ENCODE results near the gene NANP. TPM values are rescaled to one million over a fixed set of nuclear protein-coding genes. Genes with fewer than 3 reads are reported as not detected.
"Not testable (repeated sequence)": the region's sequence is repeated elsewhere in the genome, so short reads cannot be mapped to it uniquely, and the experiment has no call there.

The NANP gene
- total and polyA plus RNA-seq, 4 donors, result 1.6 to 5.6 (median 3.4) TPM

DNA sequence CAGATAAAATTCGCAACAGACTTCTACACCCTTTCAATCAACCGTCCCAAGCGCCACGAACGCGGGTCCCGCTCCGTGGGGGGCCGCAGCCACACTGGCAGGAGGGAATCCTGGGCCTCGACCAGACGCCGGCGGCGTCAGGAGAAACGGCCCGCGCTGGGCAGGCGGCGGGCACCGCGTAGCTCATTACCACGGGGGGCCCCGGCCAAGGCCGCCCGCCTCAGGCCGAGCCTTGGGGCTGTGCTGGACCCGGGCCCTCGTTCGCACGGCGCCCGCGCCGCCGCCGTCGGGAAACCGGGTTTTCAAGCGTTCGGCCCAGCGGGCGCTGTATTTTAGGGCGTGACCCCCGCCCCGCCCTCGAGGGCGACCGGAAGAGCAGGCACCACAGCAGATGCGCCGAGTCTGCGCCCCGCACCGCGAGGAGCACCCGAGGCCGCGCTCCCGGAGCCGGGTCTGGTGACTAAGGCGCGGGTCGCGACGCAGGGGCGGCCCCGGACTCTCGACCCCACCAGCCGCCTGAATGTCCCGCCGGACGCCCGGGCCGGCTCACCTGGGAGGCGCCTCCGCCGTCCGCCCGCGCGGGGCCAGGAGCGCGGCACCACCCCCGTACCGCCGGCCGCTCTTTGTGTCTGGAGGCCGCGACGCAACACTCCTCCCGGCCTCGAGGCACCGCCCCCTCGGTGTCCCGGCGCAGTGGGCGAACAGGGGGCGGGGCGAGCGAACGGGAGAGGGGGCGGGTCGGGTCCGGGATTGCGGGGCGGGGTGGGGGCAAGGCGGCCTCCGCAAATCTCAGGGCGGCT is 38.7 kb downstream of the NANP start, which contains the start of gene NINL:
Gene NINL, minus strand, starts transcription at position 627 of the 800 bp plus-strand sequence. CDS start 58,944 bp downstream, outside the sequence.
- Histone ChIP-seq H3K27ac (ENCODE audit: low read depth in 1 of 2, low read length in 2 of 2) (no peak within 1 kb of the TSS), H3K27me3 (ENCODE audit: control insufficient read depth in 1 of 2, insufficient read depth in 2 of 2, low read length in 1 of 2) (no peaks in the 10 kb centered on the region), H3K4me3 (ENCODE audit: low read length in 2 of 2) (peak within 1 kb of the TSS; percentile 62 to 71), H3K9me3 (ENCODE audit: control insufficient read depth, low read length) (no peaks in the 10 kb centered on the region), H3K36me3 (ENCODE audit: control insufficient read depth in 1 of 2, insufficient read depth in 2 of 2, low read length in 1 of 2) (no peaks in the 10 kb centered on the region), H3K4me1 (ENCODE audit: control insufficient read depth in 1 of 2, insufficient read depth in 2 of 2, low read length in 2 of 2) (no peaks in the 10 kb centered on the region)
- DNase-seq (peak; percentile 74 to 90), ATAC-seq (ENCODE audit: low FRiP score) (peak; percentile 88)
- WGBS, 2 donors, result 0% methylated on average over 85 to 108 of the region's 108 CpGs
- intact Hi-C loops (cut with DNase I), result loop anchor here in 1 of 2 donors (5.0 kb wide), 2 partner anchors 37 to 58 kb away; partner anchors contain the start of gene NANP

DNA sequence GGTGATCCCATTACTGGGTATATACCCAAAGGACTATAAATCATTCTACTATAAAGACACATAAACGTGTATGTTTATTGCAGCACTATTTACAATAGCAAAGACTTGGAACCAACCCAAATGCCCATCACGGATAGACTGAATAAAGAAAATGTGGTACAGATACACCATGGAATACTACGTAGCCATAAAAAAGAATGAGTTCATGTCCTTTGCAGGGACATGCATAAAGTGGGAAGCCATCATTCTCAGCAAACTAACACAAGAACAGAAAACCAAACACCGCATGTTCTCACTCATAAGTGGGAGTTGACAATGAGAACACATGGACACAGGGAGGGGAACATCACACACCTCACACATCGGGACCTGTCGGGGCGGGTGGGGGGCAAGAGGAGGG is 40.2 kb downstream of the NANP start:
- ATAC-seq (ENCODE audit: low FRiP score); H3K9me3 ChIP-seq (ENCODE audit: control insufficient read depth, low read length); H3K4me1 ChIP-seq (ENCODE audit: control insufficient read depth in 1 of 2, insufficient read depth in 2 of 2, low read length in 2 of 2); H3K27me3 ChIP-seq (ENCODE audit: control insufficient read depth in 1 of 2, insufficient read depth in 2 of 2, low read length in 1 of 2); H3K27ac ChIP-seq (ENCODE audit: low read depth in 1 of 2, low read length in 2 of 2); H3K36me3 ChIP-seq (ENCODE audit: control insufficient read depth in 1 of 2, insufficient read depth in 2 of 2, low read length in 1 of 2); H3K4me3 ChIP-seq (ENCODE audit: low read length in 2 of 2); DNase-seq: not testable (repeated sequence)
- WGBS, 2 donors, result 87 to 93% methylated on average over 7 of the region's 7 CpGs
- intact Hi-C loops (cut with DNase I), result loop anchor here in 1 of 2 donors (5.0 kb wide), 1 partner anchor 56 kb away; no protein-coding TSS in a partner anchor

DNA sequence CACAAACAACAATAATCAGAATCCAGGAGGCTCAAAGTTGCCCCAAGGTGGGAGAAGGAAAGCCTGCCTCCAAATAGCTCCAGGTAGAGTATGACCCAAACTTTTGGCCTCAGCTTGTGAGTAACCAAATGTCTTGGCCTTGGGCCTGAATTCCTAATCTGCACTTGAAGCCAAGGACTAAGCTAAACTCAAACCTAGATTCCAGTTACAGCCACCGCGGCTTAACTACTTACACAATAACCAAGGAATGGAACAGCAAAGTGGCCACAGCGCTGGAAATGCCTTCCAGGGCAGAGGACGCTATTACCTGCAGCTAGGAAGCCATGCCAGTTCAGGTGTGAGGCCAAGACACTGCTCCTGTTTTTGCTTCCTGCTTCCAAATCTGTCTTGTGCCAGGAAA is 43.1 kb downstream of the NANP start:
- ATAC-seq (ENCODE audit: low FRiP score) (no peak), DNase-seq (no peak)
- no peaks in the 10 kb centered on the region for H3K4me1 ChIP-seq (ENCODE audit: control insufficient read depth in 1 of 2, insufficient read depth in 2 of 2, low read length in 2 of 2)
- H3K27me3 ChIP-seq (ENCODE audit: control insufficient read depth in 1 of 2, insufficient read depth in 2 of 2, low read length in 1 of 2), result no peaks in the 10 kb centered on the region
- WGBS, 2 donors, result 19% methylated on average over 4 of the region's 4 CpGs
- H3K4me3 ChIP-seq (ENCODE audit: low read length in 2 of 2), result no peak overlapping the region
- no peak overlapping the region for H3K27ac ChIP-seq (ENCODE audit: low read depth in 1 of 2, low read length in 2 of 2)
- intact Hi-C loops (cut with DNase I), result loop anchor here in 1 of 2 donors (5.0 kb wide), 1 partner anchor 53 kb away; no protein-coding TSS in a partner anchor
- H3K36me3 ChIP-seq (ENCODE audit: control insufficient read depth in 1 of 2, insufficient read depth in 2 of 2, low read length in 1 of 2), result no peaks in the 10 kb centered on the region
- H3K9me3 ChIP-seq (ENCODE audit: control insufficient read depth, low read length), result no peaks in the 10 kb centered on the region

DNA sequence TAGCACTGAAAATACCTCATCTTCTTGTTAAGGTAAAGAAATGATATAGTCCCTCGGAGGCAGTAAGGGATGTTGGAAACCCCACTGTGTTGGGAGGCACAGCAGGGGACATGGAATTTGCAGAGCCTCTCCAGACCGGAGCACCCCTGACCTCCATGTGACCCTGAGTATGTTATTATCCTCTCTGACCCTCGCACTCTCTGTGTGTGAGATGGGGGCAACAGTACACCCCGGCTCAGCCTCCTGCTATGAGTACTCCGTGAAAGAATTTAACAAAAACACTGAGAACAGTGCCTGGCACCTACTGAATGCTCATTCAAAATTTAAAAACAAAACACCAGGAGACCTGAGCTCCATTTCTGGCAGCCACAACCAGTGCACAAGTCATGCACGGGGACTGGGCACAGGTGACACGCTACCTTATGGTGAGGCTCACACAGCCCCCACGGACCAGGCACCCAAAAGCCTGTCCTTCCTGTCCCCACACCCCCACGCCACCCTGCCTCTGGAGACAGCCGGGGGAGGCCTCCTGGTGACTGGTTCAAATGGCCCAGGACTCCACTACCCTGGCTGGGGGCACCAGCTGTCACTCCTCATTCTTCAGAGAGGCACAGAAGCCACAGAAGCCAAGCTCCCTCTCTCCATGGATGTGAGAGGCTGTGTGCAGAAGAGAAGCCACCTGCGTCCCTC is 44.6 kb downstream of the NANP start:
- DNase-seq (no peak), ATAC-seq (ENCODE audit: low FRiP score) (no peak)
- Histone ChIP-seq H3K27me3 (ENCODE audit: control insufficient read depth in 1 of 2, insufficient read depth in 2 of 2, low read length in 1 of 2) (no peaks in the 10 kb centered on the region), H3K4me1 (ENCODE audit: control insufficient read depth in 1 of 2, insufficient read depth in 2 of 2, low read length in 2 of 2) (no peaks in the 10 kb centered on the region), H3K4me3 (ENCODE audit: low read length in 2 of 2) (no peak overlapping the region), H3K27ac (ENCODE audit: low read depth in 1 of 2, low read length in 2 of 2) (no peak overlapping the region), H3K9me3 (ENCODE audit: control insufficient read depth, low read length) (no peaks in the 10 kb centered on the region), H3K36me3 (ENCODE audit: control insufficient read depth in 1 of 2, insufficient read depth in 2 of 2, low read length in 1 of 2) (no peaks in the 10 kb centered on the region)
- 66 to 72% methylated on average over 11 of the region's 11 CpGs for WGBS, 2 donors
- intact Hi-C loops (cut with DNase I), result no loop called here

DNA sequence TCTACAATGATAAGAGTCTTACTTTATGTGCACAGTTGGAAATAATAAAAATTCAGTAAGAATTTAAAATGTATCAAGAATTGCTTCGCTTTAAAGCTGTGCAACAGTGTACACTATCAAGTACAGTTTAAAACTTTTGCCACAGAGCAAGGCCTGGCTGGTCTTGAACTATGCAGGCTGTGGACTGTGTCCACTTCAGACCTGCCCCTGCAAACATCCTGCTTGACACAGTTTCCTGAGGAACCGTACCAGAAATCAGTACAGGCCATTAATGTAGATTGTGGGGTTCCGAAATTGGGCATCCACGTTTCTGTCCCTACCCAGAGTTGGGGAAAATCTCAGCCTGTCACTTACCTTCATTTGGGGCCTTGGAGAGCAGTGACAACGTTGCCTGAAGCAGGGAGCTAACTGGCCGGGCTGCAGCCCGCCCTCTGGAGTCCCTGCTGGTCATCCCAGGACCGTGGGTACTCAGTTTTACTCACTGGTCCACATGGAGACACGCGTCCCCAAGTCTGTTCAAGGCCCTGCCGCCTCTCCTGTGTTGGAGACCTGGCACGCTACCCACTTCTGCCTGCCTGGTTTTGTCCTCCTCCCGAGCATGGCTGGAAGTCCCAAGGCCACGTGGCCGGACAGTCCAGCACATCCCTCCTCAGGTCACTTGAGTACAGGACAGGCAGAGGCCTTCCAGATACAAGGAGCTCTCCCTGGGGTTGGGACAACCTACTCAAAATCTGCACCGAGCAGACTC is 46.9 kb downstream of the NANP start:
- DNase-seq (no peak), ATAC-seq (ENCODE audit: low FRiP score) (no peak)
- Histone ChIP-seq H3K4me3 (ENCODE audit: low read length in 2 of 2) (no peak overlapping the region), H3K4me1 (ENCODE audit: control insufficient read depth in 1 of 2, insufficient read depth in 2 of 2, low read length in 2 of 2) (peaks cover 2 to 4% of the 10 kb centered on the region in 2 donors), H3K36me3 (ENCODE audit: control insufficient read depth in 1 of 2, insufficient read depth in 2 of 2, low read length in 1 of 2) (no peaks in the 10 kb centered on the region), H3K27ac (ENCODE audit: low read depth in 1 of 2, low read length in 2 of 2) (no peak overlapping the region), H3K27me3 (ENCODE audit: control insufficient read depth in 1 of 2, insufficient read depth in 2 of 2, low read length in 1 of 2) (no peaks in the 10 kb centered on the region), H3K9me3 (ENCODE audit: control insufficient read depth, low read length) (no peaks in the 10 kb centered on the region)
- 85 to 88% methylated on average over 16 of the region's 16 CpGs for WGBS, 2 donors
- intact Hi-C loops (cut with DNase I), result no loop called here

DNA sequence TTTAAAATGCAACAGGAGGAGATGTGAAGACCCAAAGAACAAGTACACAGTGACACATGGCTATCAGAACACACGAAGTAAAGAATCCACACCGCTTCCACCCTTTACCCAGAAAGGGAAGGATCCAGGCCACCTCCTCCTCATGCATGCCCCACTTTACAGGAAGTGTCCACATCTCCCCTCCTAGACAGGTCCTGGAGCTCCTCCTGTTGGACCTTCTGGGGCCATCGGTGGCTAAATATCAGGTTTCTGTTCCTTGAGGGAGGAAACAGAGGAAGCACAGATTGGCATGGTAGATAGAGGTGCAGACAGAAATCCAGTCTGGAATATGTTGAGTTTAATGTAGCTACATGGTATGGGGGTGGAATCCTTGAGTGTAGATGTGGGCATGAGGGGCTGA is 49.4 kb downstream of the NANP start:
- ATAC-seq (ENCODE audit: low FRiP score) (no peak), DNase-seq (no peak)
- H3K27me3 ChIP-seq (ENCODE audit: control insufficient read depth in 1 of 2, insufficient read depth in 2 of 2, low read length in 1 of 2), result no peaks in the 10 kb centered on the region
- H3K36me3 ChIP-seq (ENCODE audit: control insufficient read depth in 1 of 2, insufficient read depth in 2 of 2, low read length in 1 of 2), result no peaks in the 10 kb centered on the region
- H3K4me1 ChIP-seq (ENCODE audit: control insufficient read depth in 1 of 2, insufficient read depth in 2 of 2, low read length in 2 of 2), result peaks cover 2 to 4% of the 10 kb centered on the region in 2 donors
- WGBS, 2 donors, result 80 to 84% methylated on average over 3 of the region's 3 CpGs
- H3K4me3 ChIP-seq (ENCODE audit: low read length in 2 of 2), result no peak overlapping the region
- H3K27ac ChIP-seq (ENCODE audit: low read depth in 1 of 2, low read length in 2 of 2), result no peak overlapping the region
- intact Hi-C loops (cut with DNase I), result no loop called here
- no peaks in the 10 kb centered on the region for H3K9me3 ChIP-seq (ENCODE audit: control insufficient read depth, low read length)

DNA sequence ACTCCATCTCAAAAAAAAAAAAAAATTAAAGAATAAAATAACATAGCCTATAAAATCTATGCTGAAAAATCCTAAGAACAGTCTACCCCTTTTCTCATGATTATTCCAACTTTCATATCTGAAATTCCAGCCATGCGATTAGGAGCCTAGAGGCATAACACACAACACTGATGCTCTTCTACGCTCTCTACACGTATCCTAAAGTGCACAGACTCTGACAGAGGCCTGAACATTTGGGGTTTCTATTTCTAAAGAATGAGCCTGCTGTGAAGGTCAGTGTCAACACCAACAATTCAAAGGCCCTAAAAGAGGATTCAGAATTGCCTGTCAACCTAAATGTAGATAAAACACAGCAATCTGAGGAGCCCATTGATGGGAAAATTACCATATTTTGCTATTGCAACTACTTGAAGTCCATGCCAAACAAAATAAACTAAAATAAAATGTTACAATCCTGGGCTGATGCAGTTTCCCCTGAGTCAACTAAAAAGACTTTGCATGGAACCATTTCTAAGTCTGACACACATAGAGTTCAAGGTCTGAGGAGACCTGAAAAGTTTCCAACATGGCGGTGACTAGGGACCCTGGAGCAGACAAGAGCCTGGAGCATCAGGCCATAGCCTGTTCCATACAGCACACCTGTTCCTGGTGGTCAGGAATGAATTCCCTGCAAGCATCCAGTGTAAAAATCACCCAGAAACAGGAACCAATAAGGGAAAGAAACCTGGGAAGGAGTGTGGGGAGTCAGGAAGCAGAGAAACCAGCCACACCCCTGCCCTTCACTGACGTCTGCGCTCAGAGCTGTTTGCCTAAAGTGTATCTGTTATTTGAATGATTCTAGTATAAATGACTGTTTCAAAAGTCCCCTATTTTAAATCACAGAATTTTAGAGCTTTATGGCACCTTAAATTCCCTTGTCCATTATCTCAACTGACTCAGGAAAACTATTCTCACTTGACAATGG is 50.2 kb downstream of the NANP start:
- no peak overlapping the region for H3K4me3 ChIP-seq (ENCODE audit: low read length in 2 of 2)
- H3K9me3 ChIP-seq (ENCODE audit: control insufficient read depth, low read length), result no peaks in the 10 kb centered on the region
- WGBS, 2 donors, result 70 to 75% methylated on average over 6 of the region's 6 CpGs
- intact Hi-C loops (cut with DNase I), result no loop called here
- H3K27ac ChIP-seq (ENCODE audit: low read depth in 1 of 2, low read length in 2 of 2), result no peak overlapping the region
- no peaks in the 10 kb centered on the region for H3K27me3 ChIP-seq (ENCODE audit: control insufficient read depth in 1 of 2, insufficient read depth in 2 of 2, low read length in 1 of 2)
- ATAC-seq (ENCODE audit: low FRiP score), result no peak
- H3K4me1 ChIP-seq (ENCODE audit: control insufficient read depth in 1 of 2, insufficient read depth in 2 of 2, low read length in 2 of 2), result peaks cover 2 to 4% of the 10 kb centered on the region in 2 donors
- no peaks in the 10 kb centered on the region for H3K36me3 ChIP-seq (ENCODE audit: control insufficient read depth in 1 of 2, insufficient read depth in 2 of 2, low read length in 1 of 2)
- no peak for DNase-seq

DNA sequence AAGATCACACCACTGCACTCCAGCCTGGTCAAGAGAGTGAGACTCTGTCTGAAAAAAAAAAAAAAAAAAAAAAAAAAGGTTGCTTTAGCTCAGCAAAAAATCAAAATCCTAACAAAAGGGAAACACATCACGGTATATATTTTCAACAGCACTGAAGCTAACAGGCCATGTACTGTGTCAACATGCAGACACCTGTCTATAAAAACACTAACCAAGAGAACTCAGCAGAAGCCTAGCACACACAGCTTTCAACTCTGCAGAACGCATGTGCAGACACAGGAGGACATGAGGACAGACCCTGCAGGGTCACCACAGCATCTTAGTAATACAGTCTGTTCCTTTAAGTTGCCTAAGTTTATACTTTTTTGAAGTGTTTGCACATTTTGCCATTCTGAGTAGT is 52.0 kb downstream of the NANP start:
- H3K4me3 ChIP-seq (ENCODE audit: low read length in 2 of 2), result no peak overlapping the region
- no peaks in the 10 kb centered on the region for H3K9me3 ChIP-seq (ENCODE audit: control insufficient read depth, low read length)
- no peaks in the 10 kb centered on the region for H3K36me3 ChIP-seq (ENCODE audit: control insufficient read depth in 1 of 2, insufficient read depth in 2 of 2, low read length in 1 of 2)
- WGBS, 2 donors, result 84 to 87% methylated on average over 2 of the region's 2 CpGs
- intact Hi-C loops (cut with DNase I), result no loop called here
- peaks cover 2 to 4% of the 10 kb centered on the region in 2 donors for H3K4me1 ChIP-seq (ENCODE audit: control insufficient read depth in 1 of 2, insufficient read depth in 2 of 2, low read length in 2 of 2)
- no peak overlapping the region for H3K27ac ChIP-seq (ENCODE audit: low read depth in 1 of 2, low read length in 2 of 2)
- H3K27me3 ChIP-seq (ENCODE audit: control insufficient read depth in 1 of 2, insufficient read depth in 2 of 2, low read length in 1 of 2), result no peaks in the 10 kb centered on the region
- no peak for ATAC-seq (ENCODE audit: low FRiP score)
- DNase-seq, result no peak
